Hypothalamus (tissue), 51 donors: ENCODE results near the gene RSPH10B2.
"Not testable (repeated sequence)": the region's sequence is repeated elsewhere in the genome, so short reads cannot be mapped to it uniquely, and the experiment has no call there.

Source experiments
- DNase-seq, 51 donors: peaks; one replicate each; lab custom pipeline; 2025; lab: John Stamatoyannopoulos, UW

Gene RSPH10B2

GRCh38 chr7:6781581-6781980 is 27.7 kb downstream of the RSPH10B2 start:
- not testable (repeated sequence) for DNase-seq

- not testable (repeated sequence) for DNase-seq
Observed at GRCh38 chr7:6789353-6789752, 35.5 kb downstream of the RSPH10B2 start.

- not testable (repeated sequence) for DNase-seq
Observed at GRCh38 chr7:6792113-6792872, 38.4 kb downstream of the RSPH10B2 start.

DNA sequence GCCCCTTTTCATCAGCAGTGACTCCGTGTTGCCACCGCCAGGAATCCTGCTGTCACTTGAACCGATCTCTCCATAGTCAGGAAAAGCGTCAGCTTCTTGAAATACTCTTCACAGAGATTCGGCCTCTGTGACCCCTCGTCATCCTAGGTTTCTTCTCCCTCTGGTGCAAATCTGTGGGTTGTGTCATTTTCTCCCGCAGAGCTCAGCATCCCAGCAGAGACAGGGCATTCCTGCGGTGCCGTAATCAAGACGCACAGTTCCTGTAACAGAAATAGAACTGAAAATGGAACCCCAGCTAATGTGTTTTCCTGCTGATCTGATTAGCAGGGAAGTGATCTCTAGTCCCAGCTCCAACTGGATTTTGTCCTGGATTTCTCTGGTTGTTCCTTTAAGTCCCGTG is 40.4 kb downstream of the RSPH10B2 start:
- not testable (repeated sequence) for DNase-seq

- DNase-seq, result not testable (repeated sequence)
Observed at GRCh38 chr7:6797218-6797617, 43.3 kb downstream of the RSPH10B2 start.

GRCh38 chr7:6798047-6798446 is 44.1 kb downstream of the RSPH10B2 start:
- DNase-seq, result not testable (repeated sequence)

DNA sequence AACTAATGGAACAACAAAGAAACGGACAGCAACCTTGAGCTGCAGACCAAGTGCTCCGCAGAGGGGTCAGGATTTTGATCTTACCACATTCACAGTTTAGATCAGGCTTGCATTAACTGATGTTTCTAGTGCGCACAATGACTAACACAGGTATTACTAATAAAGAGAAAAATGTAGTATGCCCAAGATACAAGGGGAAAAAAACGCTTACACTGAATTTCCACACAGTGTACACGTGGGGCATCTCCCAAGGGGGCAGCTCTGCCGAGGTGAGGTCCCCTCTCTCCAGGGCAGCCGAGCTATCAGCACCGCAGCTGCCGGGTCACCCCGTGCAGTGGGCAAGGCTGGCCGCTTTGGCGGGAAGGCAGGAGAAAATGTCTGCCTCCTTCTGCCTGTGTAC is 46.0 kb downstream of the RSPH10B2 start:
- not testable (repeated sequence) for DNase-seq

GRCh38 chr7:6800331-6800730 is 46.4 kb downstream of the RSPH10B2 start:
- not testable (repeated sequence) for DNase-seq

- not testable (repeated sequence) for DNase-seq
Observed at GRCh38 chr7:6807393-6807918, 53.6 kb downstream of the RSPH10B2 start.

DNA sequence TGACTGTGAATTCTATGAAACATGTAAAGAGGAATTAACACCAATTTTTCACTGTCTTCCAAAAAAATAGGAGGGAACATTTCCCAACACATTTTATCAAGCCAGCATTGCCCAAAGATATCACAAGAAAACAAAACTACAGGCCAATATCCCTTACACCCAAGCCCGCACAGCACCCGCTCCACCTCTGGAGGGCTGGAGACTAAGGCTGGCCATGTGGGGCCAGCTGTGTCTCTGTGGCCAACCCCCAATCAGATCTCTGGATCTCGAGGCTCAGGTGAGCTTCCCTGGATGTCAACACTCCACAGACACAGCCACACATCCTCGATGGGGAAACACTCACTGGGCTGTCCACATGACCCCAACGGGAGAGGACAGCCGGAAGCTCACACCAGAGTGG is 54.1 kb downstream of the RSPH10B2 start:
- not testable (repeated sequence) for DNase-seq

DNA sequence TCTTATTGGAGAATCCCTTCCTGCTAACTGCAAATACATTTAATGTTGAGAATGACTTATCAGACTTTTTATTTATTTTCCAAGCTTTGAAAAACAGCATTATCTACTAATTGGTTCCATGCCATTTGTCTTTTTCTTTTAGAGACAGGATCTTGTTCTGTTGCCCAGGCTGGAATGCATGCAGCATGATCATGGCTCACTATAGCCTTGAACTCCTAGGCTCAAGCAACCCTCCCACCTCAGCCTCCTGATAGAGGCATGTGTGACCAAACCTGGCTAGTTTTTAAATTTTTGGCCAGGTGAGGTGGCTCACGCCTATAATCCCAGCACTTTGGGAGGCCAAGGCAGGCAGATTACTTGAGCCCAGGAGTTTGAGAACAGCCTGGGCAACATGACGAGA is 59.1 kb downstream of the RSPH10B2 start:
- DNase-seq, result not testable (repeated sequence)

GRCh38 chr7:6815470-6815869 is 61.6 kb downstream of the RSPH10B2 start:
- not testable (repeated sequence) for DNase-seq

DNA sequence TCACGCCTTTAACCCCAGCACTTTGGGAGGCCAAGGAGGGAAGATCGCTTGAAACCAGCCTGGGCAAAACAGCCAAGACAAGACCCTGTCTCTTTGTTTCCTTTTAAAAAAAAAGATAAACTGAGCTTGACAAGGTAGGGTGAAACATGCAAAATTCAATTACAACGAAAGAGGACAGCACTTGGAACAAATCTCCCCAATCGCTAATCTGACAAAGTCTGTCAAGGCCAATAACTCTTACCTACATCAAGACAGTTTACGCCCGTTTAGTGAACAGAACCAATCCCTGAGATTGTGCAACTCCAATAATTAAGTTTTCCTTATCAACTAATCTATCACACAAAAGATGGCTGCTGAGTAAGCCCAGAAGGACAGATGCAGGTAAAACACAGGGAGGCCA is 67.7 kb downstream of the RSPH10B2 start:
- DNase-seq, result not testable (repeated sequence)

DNA sequence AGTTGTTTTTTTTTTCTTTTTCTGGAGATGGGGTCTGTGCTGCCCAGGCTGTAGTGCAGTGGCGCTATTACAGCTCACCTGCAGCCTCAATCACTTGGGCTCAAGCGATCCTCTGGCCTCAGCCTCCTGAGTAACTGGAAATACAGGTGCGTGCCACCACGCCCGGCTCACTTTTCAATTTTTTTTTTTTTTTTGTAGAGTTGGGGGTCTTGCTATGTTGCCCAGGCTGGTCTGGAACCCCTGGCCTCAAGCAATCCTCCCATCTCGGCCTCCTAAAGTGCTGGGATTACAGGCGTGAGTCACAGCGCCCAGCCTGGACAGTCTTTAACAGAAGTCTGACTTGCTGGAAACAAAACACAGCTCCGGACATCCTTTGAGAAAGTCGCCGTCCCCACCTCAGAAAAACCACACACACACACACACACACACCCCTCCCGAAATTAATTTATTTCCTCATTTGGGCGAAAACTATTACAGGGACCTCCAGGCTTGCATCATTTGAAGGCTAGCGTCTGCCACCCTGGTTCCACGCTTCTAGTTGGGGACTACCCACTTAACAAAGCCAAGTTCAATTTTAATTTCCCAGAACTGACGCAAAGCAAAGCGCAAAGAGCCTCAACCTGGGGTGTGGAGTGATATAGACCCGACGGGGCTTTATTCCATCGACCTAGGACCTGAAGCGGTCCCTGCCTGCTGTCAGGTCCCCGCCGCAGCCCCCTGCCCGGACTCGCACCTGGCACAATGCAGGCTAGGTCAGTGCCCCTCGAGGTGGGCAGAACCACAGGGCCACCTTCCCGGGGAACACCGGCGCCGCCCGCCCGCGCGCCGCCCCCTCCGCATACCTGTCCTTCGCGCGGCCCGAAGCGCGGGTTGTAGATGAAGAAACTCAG is 71.6 kb downstream of the RSPH10B2 start:
- not testable (repeated sequence) for DNase-seq

DNA sequence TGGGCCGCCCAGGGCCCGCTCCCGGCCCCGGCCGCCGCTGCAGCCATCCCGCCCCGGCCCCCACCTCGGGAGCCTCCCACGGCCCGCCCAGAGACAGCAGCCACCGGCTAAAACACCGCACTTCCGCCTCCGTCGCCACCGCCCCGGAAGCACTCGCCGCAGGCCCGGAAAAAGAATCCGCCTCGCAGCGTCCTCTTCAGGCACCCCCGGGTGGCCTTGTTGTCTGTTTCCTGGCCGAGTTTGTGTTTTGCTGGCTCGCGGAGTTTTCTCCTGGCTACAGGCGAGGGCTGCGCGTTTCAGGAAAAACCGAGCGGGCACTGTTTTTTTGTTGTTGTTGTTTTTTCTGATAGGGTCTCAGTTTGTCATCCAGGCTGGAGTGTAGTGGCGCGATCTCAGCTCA is 72.2 kb downstream of the RSPH10B2 start, which contains the start of gene CCZ1B:
CCZ1B (minus strand) TSS at position 125 of the 400 bp plus-strand sequence; CDS start at position 47, 78 bp downstream.
- DNase-seq, result peak in 50 of 51 donors; percentile 5 to 92 (median 72)

DNA sequence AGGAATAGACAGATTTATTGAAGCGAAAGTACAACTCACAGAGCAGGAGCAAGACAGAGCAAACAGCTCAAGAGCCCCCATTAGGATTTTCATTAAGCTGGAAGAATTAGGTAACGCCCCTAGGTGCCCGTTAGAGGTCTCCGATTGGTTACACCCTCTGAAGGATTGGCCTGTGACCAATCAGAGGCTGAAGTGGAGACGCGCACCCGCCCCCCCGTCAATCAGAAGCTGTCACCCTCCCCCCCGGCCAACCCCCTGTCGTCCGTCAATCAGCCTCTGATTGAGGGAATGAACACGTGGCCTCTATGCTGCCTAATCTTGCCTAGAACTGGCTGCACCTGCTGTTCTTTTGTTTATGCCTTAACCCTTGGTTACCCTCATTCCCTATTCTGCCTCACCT is 73.3 kb downstream of the RSPH10B2 start:
- DNase-seq, result peak in 7 of 51 donors; percentile 0 to 41 (median 11)

DNA sequence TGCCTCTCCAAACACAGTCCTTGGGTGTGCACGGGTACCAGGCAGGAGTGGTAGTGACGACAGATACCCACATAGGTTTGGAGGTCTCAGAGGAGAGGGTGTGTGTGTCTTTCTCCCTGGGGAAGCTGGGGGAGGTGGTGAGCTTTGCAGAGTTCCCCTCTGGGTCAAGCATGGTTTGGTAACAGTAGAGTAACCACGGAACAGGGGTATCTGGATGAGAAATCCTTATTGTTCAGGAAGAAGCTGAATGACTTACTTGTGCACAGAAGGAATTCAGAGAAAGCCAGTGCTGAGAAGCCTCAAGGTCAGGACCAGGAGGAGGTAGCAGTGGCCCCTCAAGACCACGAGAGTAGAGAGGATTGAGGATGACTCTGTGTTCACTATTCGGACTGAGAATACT is 75.7 kb downstream of the RSPH10B2 start:
- not testable (repeated sequence) for DNase-seq

- not testable (repeated sequence) for DNase-seq
Observed at GRCh38 chr7:6830026-6830425, 76.1 kb downstream of the RSPH10B2 start.

GRCh38 chr7:6831018-6831725 is 77.3 kb downstream of the RSPH10B2 start:
- no peak for DNase-seq

GRCh38 chr7:6833636-6834035 is 79.7 kb downstream of the RSPH10B2 start:
- DNase-seq, result no peak
